Stimulated activated CD4-positive, alpha-beta T cell treated with anti-CD3 and anti-CD28 coated beads, TNF-alpha, amount 100 ng/mL, for 24 hours (primary cell): ENCODE results near the gene DUSP22.

Experiments used
- DNase-seq, 3 experiments: peaks; one replicate each; pipeline ENCODE4 v3.0.0-alpha.2; 2020; ENCODE audit warnings: low read depth in 3 of 3

DUSP22 gene

GRCh38 chr6:308768-309167, 16.5 kb downstream of the DUSP22 start:
- no peak for DNase-seq

GRCh38 chr6:309947-310346, 17.7 kb downstream of the DUSP22 start:
- no peak for DNase-seq

- DNase-seq = no peak
Measured at GRCh38 chr6:310671-311070, 18.4 kb downstream of the DUSP22 start.

- DNase-seq = no peak
Measured at GRCh38 chr6:311679-312220, 19.5 kb downstream of the DUSP22 start.

GRCh38 chr6:313087-313486, 20.8 kb downstream of the DUSP22 start:
- DNase-seq = no peak

GRCh38 chr6:313917-314316, 21.6 kb downstream of the DUSP22 start:
- no peak for DNase-seq

GRCh38 chr6:314377-314776, 22.1 kb downstream of the DUSP22 start:
- no peak for DNase-seq

- no peak for DNase-seq
Measured at GRCh38 chr6:315226-315625, 22.9 kb downstream of the DUSP22 start.

GRCh38 chr6:315921-316752, 23.9 kb downstream of the DUSP22 start:
- DNase-seq = no peak

GRCh38 chr6:316753-317038, 24.4 kb downstream of the DUSP22 start:
- no peak for DNase-seq

- DNase-seq = no peak
Measured at GRCh38 chr6:317060-317447, 24.8 kb downstream of the DUSP22 start.

- no peak for DNase-seq
Measured at GRCh38 chr6:317448-318144, 25.3 kb downstream of the DUSP22 start.

- DNase-seq = no peak
Measured at GRCh38 chr6:318243-318890, 26.1 kb downstream of the DUSP22 start.

- no peak for DNase-seq
Measured at GRCh38 chr6:319177-320131, 27.2 kb downstream of the DUSP22 start.

GRCh38 chr6:320351-321157, 28.3 kb downstream of the DUSP22 start:
- no peak for DNase-seq

GRCh38 chr6:321158-321438, 28.8 kb downstream of the DUSP22 start:
- no peak for DNase-seq

GRCh38 chr6:321536-322258, 29.4 kb downstream of the DUSP22 start:
- DNase-seq = no peak

- DNase-seq = no peak
Measured at GRCh38 chr6:322259-322930, 30.1 kb downstream of the DUSP22 start.

- no peak for DNase-seq
Measured at GRCh38 chr6:322940-323729, 30.8 kb downstream of the DUSP22 start.
